ENCODE measurements around the gene OPRM1. TPM values are rescaled to one million over a fixed set of nuclear protein-coding genes. Genes with fewer than 3 reads are reported as not detected.

Gene OPRM1
- total RNA-seq, 1 experiment from 2014 or later: not detected

DNA sequence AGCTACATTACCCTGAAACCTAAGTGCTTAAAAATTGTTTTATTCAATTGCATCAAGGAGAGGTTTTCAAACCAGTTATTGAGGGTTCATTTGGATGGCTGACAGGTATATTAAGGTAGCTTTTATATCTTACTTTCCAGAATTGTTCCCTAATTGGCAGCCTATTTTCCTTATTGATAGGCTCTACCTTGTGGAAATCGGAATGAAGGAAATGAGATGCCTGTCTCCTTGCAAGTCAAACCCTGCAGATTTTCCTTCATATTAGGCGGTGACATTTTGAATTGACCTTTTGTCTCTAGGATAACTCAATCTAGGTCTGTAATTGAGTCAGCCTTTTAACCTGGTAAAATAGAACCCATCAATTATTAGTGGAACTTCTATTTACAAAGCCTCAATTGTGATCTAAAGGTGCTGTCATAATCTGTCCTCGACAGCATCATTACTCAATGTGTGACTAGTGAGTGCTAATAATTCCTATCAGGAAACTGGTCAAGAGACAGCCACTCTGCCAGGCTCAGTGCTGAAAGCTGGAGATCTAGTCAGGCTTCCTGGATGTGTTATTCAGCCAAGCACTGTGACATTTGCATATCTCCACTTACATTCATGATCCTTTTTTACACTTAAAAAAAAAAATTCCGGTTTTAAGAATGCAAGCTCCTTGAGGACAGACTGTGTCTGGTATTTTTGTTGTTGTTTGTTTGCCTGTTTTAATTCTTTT, 20.1 kb downstream of the OPRM1 start:
- Mint-ChIP-seq H3K9me3 (ENCODE audit: unreplicated experiment) (no peaks in the 10 kb centered on the region), H3K36me3 (ENCODE audit: insufficient read depth, unreplicated experiment) (no peaks in the 10 kb centered on the region), H3K27me3 (ENCODE audit: insufficient read depth, unreplicated experiment) (peaks cover 6% of the 10 kb centered on the region), H3K27ac (ENCODE audit: unreplicated experiment) (no peak overlapping the region), H3K4me1 (ENCODE audit: low read depth, unreplicated experiment) (no peaks in the 10 kb centered on the region), H3K4me3 (ENCODE audit: unreplicated experiment) (no peak overlapping the region)
- intact Hi-C loops (cut with micrococcal nuclease; ENCODE audit: unreplicated experiment): no loop called here
- TF ChIP-seq, protein P1, sequence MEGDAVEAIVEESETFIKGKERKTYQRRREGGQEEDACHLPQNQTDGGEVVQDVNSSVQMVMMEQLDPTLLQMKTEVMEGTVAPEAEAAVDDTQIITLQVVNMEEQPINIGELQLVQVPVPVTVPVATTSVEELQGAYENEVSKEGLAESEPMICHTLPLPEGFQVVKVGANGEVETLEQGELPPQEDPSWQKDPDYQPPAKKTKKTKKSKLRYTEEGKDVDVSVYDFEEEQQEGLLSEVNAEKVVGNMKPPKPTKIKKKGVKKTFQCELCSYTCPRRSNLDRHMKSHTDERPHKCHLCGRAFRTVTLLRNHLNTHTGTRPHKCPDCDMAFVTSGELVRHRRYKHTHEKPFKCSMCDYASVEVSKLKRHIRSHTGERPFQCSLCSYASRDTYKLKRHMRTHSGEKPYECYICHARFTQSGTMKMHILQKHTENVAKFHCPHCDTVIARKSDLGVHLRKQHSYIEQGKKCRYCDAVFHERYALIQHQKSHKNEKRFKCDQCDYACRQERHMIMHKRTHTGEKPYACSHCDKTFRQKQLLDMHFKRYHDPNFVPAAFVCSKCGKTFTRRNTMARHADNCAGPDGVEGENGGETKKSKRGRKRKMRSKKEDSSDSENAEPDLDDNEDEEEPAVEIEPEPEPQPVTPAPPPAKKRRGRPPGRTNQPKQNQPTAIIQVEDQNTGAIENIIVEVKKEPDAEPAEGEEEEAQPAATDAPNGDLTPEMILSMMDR (IDR thresholded peaks at IDR 0.05; ENCODE audit: insufficient read depth in 1 of 2, low read depth in 1 of 2, low read length in 1 of 2, severe bottlenecking in 1 of 2, unreplicated experiment in 1 of 2): no peak
- Histone ChIP-seq H3K4me1 (no peaks in the 10 kb centered on the region), H3K4me3 (ENCODE audit: low read depth, low read length) (no peak overlapping the region), H3K9me3 (no peaks in the 10 kb centered on the region), H3K36me3 (ENCODE audit: control insufficient read depth, insufficient read depth, low read length) (no peaks in the 10 kb centered on the region), H3K27me3 (replicated peaks; ENCODE audit: control insufficient read depth, insufficient read depth, low read length) (no peaks in the 10 kb centered on the region)
- no peak for DNase-seq
- POLR2A ChIA-PET: no interaction called here
- no TSS peak for BruUV-seq (replicated peaks)
- CTCF ChIA-PET: no interaction called here

DNA sequence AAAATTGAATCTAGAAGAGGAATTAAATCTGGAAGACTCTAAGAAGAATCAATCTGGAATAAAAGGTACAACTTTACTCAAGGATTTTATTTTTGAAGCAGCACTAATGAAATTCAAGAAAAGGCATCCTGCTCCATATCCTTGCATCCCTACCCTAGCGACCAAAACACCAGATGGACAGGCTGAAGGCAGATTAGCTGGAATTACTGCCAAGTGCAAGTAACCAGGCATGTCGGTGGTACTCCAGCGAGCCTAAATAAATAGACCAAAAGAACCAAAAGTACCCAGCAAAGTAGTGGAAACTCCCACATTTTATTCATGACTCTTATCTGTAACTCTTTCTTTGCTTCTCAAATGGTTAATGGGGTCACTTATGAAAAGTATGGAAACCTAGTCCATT, 21.0 kb downstream of the OPRM1 start:
- H3K9me3 Mint-ChIP-seq (ENCODE audit: unreplicated experiment): no peaks in the 10 kb centered on the region

DNA sequence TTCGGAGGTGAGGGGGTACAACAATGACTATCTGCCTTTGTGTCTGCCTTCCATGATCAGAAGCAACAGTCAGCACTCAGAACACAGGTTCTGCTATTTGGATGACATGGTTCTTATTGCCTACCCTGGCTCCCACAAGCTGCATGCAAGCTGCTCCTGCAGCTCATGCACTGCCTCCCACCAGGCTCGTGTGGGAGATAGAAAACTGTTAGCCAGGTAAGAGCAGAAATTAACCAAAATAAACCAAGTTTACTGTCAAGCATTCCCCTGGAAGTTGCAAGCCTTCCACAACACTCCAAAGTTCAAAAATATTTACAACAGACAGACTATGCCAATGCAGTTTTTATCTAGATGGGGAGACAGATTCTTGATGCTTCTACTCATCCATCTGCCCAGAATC, 31.0 kb downstream of the OPRM1 start:
- H3K36me3 ChIP-seq (ENCODE audit: control insufficient read depth, insufficient read depth, low read length): no peaks in the 10 kb centered on the region
- no TSS peak for BruUV-seq (replicated peaks)
- no peaks in the 10 kb centered on the region for H3K9me3 Mint-ChIP-seq (ENCODE audit: unreplicated experiment)
- no peak overlapping the region for H3K4me3 Mint-ChIP-seq (ENCODE audit: unreplicated experiment)
- ChIA-PET CTCF (no interaction called here), POLR2A (no interaction called here)
- H3K4me1 Mint-ChIP-seq (ENCODE audit: low read depth, unreplicated experiment): no peaks in the 10 kb centered on the region
- H3K9me3 ChIP-seq: no peaks in the 10 kb centered on the region
- no peak overlapping the region for H3K4me3 ChIP-seq (ENCODE audit: low read depth, low read length)
- H3K27me3 ChIP-seq (replicated peaks; ENCODE audit: control insufficient read depth, insufficient read depth, low read length): no peaks in the 10 kb centered on the region
- no peaks in the 10 kb centered on the region for H3K36me3 Mint-ChIP-seq (ENCODE audit: insufficient read depth, unreplicated experiment)
- H3K27me3 Mint-ChIP-seq (ENCODE audit: insufficient read depth, unreplicated experiment): peaks cover 3% of the 10 kb centered on the region
- DNase-seq: no peak
- TF ChIP-seq, protein P1 (IDR thresholded peaks at IDR 0.05; ENCODE audit: insufficient read depth in 1 of 2, low read depth in 1 of 2, low read length in 1 of 2, severe bottlenecking in 1 of 2, unreplicated experiment in 1 of 2): no peak
- intact Hi-C loops (cut with micrococcal nuclease; ENCODE audit: unreplicated experiment): no loop called here
- H3K27ac Mint-ChIP-seq (ENCODE audit: unreplicated experiment): no peak overlapping the region
- H3K4me1 ChIP-seq: no peaks in the 10 kb centered on the region

More for the DNA sequence above, 21.0 kb downstream of the OPRM1 start:
- peaks cover 6% of the 10 kb centered on the region for H3K27me3 Mint-ChIP-seq (ENCODE audit: insufficient read depth, unreplicated experiment)
- H3K4me3 Mint-ChIP-seq (ENCODE audit: unreplicated experiment): no peak overlapping the region
- no peaks in the 10 kb centered on the region for H3K27me3 ChIP-seq (replicated peaks; ENCODE audit: control insufficient read depth, insufficient read depth, low read length)
- peaks cover 6% of the 10 kb centered on the region; the same call in 1 of the 2 replicates for H3K9me3 ChIP-seq
- H3K27ac Mint-ChIP-seq (ENCODE audit: unreplicated experiment): no peak overlapping the region
- no peak for DNase-seq
- TF ChIP-seq, protein P1 (IDR thresholded peaks at IDR 0.05; ENCODE audit: insufficient read depth in 1 of 2, low read depth in 1 of 2, low read length in 1 of 2, severe bottlenecking in 1 of 2, unreplicated experiment in 1 of 2): no peak
- H3K4me1 ChIP-seq: no peaks in the 10 kb centered on the region
- BruUV-seq (replicated peaks): no TSS peak
- no peak overlapping the region for H3K4me3 ChIP-seq (ENCODE audit: low read depth, low read length)
- no peaks in the 10 kb centered on the region for H3K4me1 Mint-ChIP-seq (ENCODE audit: low read depth, unreplicated experiment)
- POLR2A ChIA-PET: no interaction called here
- CTCF ChIA-PET: no interaction called here
- intact Hi-C loops (cut with micrococcal nuclease; ENCODE audit: unreplicated experiment): no loop called here
- no peaks in the 10 kb centered on the region for H3K36me3 ChIP-seq (ENCODE audit: control insufficient read depth, insufficient read depth, low read length)
- H3K36me3 Mint-ChIP-seq (ENCODE audit: insufficient read depth, unreplicated experiment): no peaks in the 10 kb centered on the region

Data from Caco-2 (cell line).